GM10266 (cell line): ENCODE data around the gene VPS33A.

Experiments used
- DNase-seq: peaks from one replicate; pipeline ENCODE4 v3.0.0; 2012; ENCODE audit errors: extremely low spot score
- CTCF ChIP-seq: IDR thresholded peaks from 2 replicates; pipeline ENCODE4 v1.5.1; 2012; ENCODE audit warnings: mild to moderate bottlenecking, low read depth; ENCODE audit not compliant: control insufficient read depth, insufficient read depth; ENCODE audit errors: missing control alignments

VPS33A gene

GRCh38 chr12:122304924-122305323 is 38.6 kb upstream of the VPS33A start:
- TF ChIP-seq CTCF = no peak
- no peak for DNase-seq

GRCh38 chr12:122303068-122303467 is 36.8 kb upstream of the VPS33A start:
- TF ChIP-seq CTCF = no peak
- DNase-seq = no peak

DNA sequence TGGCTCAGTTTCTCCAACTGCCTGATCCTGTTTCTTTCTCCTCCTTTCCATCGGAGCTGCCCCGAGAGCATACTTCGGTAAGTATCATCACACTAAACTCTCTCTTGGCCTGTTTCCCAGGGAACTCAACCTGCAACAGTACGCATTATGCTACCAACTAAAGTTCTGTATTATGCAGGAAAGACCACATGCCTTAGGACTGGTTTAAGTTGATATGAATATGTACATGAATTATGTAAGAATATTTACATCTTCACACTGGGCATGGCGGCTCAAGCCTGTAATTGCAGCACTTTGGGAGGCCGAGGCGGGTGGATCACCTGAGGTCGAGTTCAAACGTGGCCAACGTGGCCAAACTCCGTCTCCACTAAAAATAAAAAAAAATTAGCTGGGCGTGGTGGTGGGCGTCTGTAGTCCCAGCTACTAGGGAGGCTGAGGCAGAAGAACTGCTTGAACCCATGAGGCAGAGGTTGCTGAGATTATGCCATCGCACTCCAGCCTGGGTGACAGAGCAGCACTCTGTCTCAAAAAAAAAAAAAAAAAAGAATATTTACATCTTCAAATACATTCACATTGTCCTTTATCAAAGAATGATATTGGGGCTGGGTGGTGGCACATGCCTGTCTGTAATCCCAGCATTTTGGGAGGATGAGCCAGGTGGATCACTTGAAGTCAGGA is 31.9 kb upstream of the VPS33A start:
- DNase-seq = no peak
- no peak for TF ChIP-seq CTCF

DNA sequence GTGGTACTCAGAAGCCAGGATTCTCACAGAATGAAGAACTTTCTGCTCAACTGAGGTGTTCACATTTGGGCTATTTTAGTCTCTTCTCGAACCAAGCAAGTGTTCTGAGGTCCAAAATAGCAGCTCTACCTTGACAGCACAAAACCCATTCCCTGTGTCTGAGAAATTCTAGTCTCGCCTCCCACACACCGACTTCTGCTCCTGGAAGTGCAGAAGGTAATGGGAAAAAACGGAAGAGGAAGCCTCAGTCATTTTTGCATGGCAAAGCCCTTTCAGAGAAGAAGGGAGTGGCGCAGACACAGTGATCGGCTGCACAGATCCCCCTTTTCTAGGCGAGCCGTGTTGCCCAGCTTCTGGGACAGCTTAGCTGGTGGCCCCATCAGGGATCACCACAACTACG is 31.2 kb upstream of the VPS33A start:
- no peak for TF ChIP-seq CTCF
- no peak for DNase-seq

DNA sequence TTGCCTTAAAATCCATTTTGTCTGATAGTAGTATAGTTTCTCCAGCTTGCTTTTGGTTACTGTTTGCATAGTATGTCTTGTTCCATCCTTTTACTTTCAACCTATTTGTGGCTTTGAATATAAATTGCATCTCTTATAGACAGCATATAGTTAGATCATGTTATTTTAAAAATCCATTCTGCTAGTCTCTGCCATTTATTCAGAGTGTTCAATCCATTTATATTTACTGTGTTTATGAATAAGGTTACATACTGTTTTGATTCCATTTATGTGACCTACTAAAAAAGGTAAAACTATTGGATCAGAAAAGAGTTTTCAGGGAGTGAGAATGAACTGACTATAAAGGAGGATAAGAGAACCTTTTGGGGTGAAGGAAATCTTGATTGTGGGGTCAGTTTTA is 29.6 kb upstream of the VPS33A start:
- TF ChIP-seq CTCF = no peak
- no peak for DNase-seq

DNA sequence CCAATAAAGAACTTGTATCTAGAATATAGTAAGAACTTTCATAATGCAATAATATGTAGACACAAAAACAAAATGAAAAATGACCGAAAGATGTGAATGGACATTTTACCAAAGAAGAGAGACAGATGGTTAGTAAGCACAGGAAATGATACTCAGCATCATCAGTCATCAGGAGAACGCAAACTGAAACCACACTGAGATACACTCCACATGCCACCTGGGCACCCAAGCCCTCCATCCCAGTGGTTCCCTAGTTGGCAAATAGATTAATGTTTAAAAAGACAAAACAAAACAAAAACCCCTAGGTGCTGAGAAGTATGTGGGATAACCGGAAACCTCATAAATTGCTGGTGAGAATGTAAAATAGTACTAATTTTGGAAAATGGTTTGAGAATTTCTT is 26.8 kb upstream of the VPS33A start:
- peak; percentile 14 for DNase-seq
- no peak for TF ChIP-seq CTCF

DNA sequence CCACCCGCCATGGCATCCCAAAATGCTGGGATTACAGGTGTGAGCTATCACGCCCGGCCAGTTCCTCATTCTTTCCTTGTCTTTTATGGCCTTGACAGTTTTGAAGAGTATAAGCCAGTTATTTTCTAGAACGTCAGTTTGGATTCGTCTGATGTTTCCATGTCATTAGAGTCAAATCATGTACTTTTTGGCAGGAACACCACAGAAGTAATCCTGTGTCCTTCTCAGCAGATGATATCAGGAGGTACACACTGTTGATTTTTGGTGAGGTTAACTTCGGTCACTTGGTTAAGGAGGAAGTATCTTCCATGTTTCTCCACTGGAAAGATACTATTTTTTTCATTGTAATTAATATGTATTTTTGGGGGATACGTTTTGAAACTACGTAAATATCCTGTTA is 25.1 kb upstream of the VPS33A start:
- DNase-seq = no peak
- TF ChIP-seq CTCF = no peak
